GM18505 (cell line): Measurements from ENCODE around the gene TFAP2C.

Experiments used
- ATAC-seq: cut with Tn5 transposase; IDR thresholded peaks from one replicate; pipeline ENCODE4 v1.9.1; 2021; ENCODE audit not compliant: unreplicated experiment
- POLR2A ChIP-seq: IDR thresholded peaks from 4 replicates; pipeline ENCODE4 v1.6.1; 2011; ENCODE audit warnings: borderline replicate concordance; ENCODE audit not compliant: insufficient read depth, insufficient read length; ENCODE audit errors: extremely low read depth

The TFAP2C gene

DNA sequence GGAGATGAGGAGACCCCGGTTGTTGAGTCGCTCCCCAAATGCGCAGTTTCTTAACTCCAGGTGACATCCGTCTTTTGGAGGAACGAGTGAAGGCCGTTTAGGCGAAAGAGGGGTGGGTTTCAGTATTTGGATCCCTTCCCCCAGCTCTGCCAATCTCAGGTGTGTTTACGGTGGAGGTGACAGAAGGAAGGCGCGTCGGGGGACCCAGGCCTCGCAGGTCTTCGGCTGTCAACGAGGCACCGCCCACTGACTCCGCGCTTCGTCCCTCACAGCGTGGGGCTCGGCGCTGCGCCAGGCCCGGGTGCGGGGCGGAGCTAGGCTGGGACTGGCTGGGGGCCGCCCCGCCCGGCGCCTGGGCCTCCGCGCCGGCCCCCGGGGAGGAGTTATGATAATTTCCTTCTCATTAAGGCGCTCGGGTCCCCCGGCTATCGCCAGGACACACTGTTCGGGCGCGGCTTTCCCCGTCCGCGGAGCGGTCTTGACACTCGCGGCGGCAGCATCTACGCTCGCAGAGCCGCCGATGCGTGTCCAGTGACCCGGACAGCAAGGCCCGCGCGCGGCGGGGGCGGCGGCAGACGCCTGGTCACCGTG is at the start of gene TFAP2C:
TSS of gene TFAP2C (plus strand) at position 434 of the 591 bp plus-strand sequence. CDS start 239 bp downstream, outside the sequence.
- ATAC-seq = no peak
- TF ChIP-seq POLR2A = no peak

DNA sequence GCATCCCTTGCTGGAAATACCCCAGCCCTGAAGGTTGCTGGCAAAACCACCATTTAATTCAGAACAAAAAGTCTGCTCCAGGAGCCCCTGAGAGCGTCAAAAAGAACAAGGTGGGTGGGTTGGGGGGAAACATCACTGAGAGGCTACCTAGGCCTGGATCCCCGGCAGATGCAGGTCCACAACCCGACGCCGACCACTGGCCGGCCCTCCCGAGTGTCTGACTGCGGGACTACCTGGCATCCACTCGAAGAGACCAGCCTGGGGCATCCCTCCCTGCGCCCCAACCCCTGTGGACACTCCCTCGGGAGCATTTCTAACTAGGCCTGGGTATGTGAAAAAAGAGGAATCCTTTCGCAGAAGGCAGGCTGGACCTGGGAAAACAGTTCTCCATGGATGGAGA is 48.9 kb upstream of the TFAP2C start:
- ATAC-seq = no peak
- TF ChIP-seq POLR2A = no peak

DNA sequence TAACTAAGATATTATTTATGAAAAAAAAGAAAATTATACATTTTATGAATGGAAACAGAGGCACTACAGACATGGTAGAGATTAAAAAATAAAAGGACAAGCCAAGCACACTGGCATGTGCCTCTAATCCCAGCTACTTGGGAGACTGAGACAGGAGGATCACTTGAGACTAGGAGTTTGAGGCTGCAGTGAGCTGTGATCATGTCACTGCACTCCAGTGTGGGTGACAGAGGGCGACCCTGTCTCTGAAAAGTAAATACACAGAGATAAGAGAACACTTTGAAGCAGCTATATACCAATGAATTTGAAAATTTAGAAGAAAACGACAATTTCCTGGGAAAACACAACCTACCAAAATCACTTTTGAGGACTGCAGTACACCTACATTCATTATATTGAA is 47.4 kb upstream of the TFAP2C start:
- no peak for ATAC-seq
- TF ChIP-seq POLR2A = no peak

DNA sequence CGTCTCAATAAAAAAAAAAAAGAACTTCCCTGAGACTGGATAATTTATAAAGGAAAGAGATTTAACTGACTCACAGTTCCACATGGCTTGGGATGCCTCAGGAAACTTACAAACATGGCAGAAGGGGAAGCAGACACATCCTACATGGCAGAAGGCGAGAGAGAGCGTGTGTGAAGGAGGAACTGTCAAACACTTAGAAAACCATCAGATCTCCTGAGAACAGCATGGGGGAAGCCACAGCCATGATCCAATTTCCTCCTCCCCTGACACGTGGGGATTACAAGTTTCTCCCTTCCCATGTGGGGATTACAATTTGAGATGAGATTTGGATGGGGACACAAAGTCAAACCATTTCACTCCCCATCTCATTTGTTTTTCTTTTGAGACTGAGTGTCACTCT is 46.6 kb upstream of the TFAP2C start:
- TF ChIP-seq POLR2A = no peak
- ATAC-seq = no peak

DNA sequence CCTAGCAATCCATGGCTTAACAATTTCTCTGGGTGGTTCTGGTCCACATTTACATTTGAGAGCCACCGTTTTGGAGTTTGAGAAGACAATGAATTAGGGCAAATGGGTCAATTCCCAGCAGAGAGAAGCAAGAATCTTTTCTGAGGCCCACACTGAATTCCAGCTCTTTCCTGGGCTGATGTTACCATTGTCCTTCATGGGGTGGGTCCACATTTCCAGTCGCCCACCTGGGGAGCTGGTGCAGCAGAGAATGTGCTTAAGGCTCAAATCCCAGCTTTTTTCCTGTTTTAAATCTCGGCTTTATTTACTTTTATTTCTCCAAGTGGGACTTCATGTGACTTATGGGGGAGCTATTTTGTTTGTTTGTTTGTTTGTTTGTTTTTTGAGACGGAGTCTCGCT is 44.2 kb upstream of the TFAP2C start:
- no peak for ATAC-seq
- no peak for TF ChIP-seq POLR2A

DNA sequence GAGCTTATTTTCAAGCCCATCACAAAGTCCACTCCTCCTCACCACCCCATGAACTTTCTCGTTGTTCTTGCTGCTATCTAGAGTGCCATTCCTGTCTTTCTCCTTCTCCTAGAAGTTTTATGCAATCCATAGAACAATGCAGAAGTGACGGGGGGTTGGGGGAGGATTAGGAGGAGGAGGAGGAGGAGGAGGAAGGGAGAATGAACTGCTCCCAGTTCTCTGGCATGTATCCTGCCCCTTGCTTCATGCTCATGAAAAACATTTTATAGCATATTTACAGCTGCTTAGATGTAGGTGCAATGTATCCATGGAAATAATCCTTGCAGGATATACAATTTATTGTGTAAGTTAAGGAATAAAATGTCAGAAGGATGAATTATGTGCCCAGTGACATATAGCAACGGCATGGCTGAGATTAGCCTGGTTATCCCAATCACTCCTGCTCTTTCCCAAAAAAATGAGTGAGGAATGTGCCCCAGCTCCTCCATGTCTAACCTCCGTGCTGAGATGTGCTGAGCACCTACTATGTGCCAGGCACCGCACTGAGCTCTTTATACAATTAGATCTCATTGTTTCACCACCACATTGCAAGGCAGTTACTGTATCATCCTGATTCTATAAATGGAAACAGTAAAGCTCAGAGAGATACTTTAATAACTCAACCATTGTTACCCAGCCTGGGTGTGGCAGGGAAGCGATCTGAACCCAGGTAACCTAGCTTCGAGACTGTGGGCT is 41.6 kb upstream of the TFAP2C start:
- TF ChIP-seq POLR2A = no peak
- ATAC-seq = no peak

DNA sequence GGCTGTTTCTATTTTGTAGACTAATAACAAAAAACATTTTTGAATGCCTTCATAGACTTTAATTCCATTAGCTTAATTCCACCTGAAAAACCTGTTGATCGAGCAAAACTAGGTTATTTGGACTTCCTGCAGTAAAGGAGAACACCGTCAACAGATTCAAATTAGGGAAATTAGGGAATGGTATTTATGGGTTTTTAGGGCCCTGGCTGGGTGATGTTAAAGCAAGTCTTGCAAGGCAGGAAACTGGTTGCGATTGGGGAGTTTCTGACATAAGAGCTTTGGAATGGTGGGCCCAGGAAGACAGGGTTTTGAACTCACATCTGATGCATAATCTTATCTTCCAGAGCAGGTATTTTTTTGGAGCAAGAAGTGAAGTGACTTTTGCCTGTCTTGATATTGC is 40.1 kb upstream of the TFAP2C start:
- TF ChIP-seq POLR2A = no peak
- no peak for ATAC-seq

DNA sequence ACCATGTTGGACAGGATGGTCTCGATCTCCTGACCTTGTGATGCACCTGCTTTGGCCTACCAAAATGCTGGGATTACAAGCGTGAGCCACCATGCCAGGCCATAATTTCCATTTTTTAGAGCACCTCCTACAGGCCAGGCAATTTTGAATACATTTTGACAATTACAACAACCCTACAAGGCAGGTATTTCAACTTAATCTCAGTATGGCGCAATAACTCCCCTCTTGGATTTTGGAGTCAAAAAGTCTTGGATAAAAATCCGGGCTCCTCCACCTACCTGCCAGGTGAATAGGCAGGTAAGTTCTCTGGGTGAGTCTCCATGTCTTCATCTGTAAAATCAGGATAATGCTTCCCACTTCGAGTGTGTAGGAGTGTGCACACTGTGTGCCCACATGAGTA is 39.5 kb upstream of the TFAP2C start:
- ATAC-seq = no peak
- no peak for TF ChIP-seq POLR2A

DNA sequence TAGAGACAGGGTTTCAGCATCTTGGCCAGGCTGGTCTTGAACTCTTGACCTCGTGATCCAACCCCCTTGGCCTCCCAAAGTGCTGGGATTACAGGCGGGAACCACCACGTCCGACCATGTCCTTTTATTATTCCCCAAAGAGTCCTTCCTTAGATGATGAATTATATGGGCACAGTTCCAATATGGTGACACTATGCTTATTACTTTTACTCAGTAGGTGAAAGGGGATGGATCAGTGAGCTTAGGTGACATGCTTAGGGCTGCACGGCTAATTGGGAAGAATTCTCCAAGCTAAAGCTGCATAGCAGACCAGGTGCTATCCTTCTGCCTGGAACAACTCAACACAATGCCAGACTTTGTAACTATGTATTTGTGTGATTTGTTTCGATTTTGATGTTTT is 38.2 kb upstream of the TFAP2C start:
- ATAC-seq = no peak
- no peak for TF ChIP-seq POLR2A

DNA sequence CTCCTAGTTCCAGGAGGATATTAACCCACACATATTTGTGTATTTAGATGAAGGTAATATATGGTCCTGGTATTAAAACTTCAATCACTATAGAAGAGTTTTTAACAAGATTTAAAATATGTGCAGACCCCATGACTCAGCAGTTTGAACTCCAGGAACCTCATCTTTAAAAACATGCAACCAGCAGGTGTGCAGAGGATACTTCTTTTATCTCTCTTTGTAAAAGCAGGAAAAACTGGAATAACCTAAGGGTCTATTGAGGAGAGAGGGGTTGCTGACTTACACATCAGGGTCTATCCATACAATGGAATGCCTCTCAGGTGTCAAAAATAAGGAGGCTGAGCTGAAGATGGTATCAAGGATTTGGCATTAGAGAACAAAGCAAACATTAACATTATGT is 36.9 kb upstream of the TFAP2C start:
- TF ChIP-seq POLR2A = no peak
- no peak for ATAC-seq

DNA sequence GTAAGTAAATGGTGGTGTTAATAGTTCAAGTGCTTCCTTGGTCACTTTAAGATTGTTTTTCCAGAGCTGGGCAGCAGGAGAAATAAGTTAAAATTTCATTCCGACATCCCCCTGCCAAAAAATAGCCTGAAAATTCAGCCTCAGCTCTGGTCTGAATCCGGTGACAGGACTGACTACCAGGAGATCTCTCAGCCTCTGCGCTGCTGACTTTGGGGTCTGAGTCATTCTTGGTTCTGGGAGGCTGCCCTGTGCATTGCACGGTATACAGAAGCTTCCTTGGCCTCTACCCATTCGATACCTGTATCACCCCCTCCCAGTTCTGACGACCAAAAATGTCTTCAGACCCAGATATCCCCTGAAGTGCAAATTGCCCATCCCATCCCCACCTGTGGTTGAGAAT is 36.3 kb upstream of the TFAP2C start:
- ATAC-seq = no peak
- TF ChIP-seq POLR2A = no peak

DNA sequence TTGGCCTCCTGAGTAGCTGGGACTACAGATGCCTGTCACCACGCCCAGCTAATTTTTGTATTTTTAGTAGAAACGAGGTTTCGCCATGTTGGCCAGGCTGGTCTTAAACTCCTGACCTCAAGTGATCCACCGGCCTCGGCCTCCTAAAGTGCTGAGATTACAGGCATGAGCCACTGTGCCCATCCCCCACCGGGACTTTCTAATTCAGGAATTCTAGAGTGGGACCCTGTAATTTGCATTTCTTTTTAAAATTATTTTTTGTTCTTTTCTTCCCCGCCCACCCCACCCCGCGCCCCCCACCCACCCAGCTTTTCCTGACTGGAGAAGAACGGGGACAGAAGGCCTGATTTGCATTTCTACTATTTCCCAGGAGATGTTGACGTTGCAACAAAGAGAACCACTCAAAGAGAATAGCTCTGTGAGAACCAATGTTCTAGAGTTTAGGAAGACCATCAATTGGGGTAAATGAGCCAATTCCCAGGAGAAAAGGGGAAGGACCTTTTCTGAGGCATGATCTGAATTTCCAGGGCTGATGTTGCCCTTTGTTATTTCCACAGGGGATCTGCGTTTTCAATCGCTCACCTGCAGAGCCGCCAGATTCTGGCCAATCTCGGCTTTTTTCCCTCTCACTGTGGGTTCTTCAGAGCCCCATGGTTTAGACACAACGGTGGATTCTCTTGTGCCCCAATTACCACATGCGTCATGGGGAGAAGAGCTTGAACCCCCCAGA is 33.2 kb upstream of the TFAP2C start:
- no peak for TF ChIP-seq POLR2A

DNA sequence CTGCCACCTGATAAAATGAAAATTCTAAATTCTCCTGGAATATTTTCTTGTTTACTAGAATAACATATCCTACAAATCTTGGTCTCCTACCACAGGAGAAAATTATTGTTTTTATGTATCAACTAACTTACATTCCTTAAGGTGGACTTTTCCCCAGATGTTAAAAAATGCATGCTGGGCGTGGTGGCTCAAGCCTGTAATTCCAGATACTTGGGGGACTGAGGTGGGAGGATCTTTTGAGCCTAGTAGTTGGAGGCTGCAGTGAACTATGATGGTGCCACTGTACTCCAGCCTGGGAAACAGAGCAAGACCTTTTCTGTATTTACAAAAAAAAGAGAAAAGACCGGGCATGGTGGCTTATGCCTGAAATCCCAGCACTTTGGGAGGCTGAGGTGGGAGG is 27.9 kb upstream of the TFAP2C start:
- no peak for ATAC-seq
- no peak for TF ChIP-seq POLR2A

More for the DNA sequence above, 33.2 kb upstream of the TFAP2C start:
- no peak for ATAC-seq

DNA sequence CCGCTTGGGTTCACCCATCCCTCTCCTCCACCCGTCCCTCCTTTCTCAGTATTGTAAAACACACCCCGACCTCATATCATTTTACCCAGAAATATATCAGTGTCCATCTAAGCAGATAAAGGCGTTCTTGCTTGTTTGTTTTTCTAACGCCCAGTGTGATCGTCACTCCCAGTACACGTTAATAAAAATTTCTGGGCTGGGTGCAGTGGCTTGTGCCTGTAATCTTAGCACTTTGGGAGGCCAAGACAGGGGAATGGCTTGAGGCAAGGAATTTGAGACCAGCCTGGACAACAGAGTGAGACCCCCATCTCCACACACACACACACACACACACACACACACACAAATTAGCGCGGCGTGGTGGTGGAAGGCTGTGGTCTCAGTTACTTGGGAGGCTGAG is 24.4 kb upstream of the TFAP2C start:
- ATAC-seq = no peak
- no peak for TF ChIP-seq POLR2A
